GM18519 (cell line): Measurements from ENCODE around the gene KAT5.
"Not testable (repeated sequence)": the region's sequence is repeated elsewhere in the genome, so short reads cannot be mapped to it uniquely, and the experiment has no call there.

ENCODE experiments used
- ATAC-seq: cut with Tn5 transposase; IDR thresholded peaks from one replicate; pipeline ENCODE4 v1.9.1; 2021; ENCODE audit warnings: mild to moderate bottlenecking, moderate library complexity; ENCODE audit not compliant: unreplicated experiment, low FRiP score

Gene KAT5

GRCh38 chr11:65708451-65708850 lies 3.6 kb upstream of the KAT5 start:
- ATAC-seq = no peak

- ATAC-seq = no peak
These were observed 2.4 kb upstream of the KAT5 start for GRCh38 chr11:65709661-65710060.

GRCh38 chr11:65710421-65710820 lies 1.6 kb upstream of the KAT5 start:
- ATAC-seq = no peak

- no peak for ATAC-seq
These were observed 603 bp downstream of the KAT5 start for GRCh38 chr11:65712633-65713076.

GRCh38 chr11:65713212-65713969 lies 1.3 kb downstream of the KAT5 start:
- no peak for ATAC-seq

GRCh38 chr11:65714433-65714832 lies 2.4 kb downstream of the KAT5 start:
- no peak for ATAC-seq

GRCh38 chr11:65716302-65716701 lies 4.2 kb downstream of the KAT5 start:
- no peak for ATAC-seq

- no peak for ATAC-seq
These were observed 4.8 kb downstream of the KAT5 start for GRCh38 chr11:65716774-65717405.

GRCh38 chr11:65717906-65718305 lies 5.9 kb downstream of the KAT5 start:
- no peak for ATAC-seq

- ATAC-seq = no peak
These were observed 6.5 kb downstream of the KAT5 start for GRCh38 chr11:65718531-65718930.

- ATAC-seq = no peak
These were observed 7.0 kb downstream of the KAT5 start for GRCh38 chr11:65718964-65719492.

- peak; percentile 11 for ATAC-seq
These were observed 7.8 kb downstream of the KAT5 start for GRCh38 chr11:65719871-65720210.

GRCh38 chr11:65720211-65720934 lies 8.3 kb downstream of the KAT5 start, which contains the start of gene RNASEH2C:
RNASEH2C (minus strand) TSS chr11:65720798; CDS start chr11:65720758, 40 bp downstream.
- ATAC-seq = peak; percentile 48

- ATAC-seq = no peak
These were observed 10.2 kb downstream of the KAT5 start for GRCh38 chr11:65722261-65722660.

GRCh38 chr11:65726660-65727059 lies 14.6 kb downstream of the KAT5 start:
- no peak for ATAC-seq

- no peak for ATAC-seq
These were observed 15.8 kb downstream of the KAT5 start for GRCh38 chr11:65727865-65728264.

GRCh38 chr11:65730461-65730860 lies 18.4 kb downstream of the KAT5 start:
- no peak for ATAC-seq

GRCh38 chr11:65735111-65735510 lies 23.1 kb downstream of the KAT5 start:
- not testable (repeated sequence) for ATAC-seq

GRCh38 chr11:65736810-65737209 lies 24.8 kb downstream of the KAT5 start:
- no peak for ATAC-seq

GRCh38 chr11:65739022-65739421 lies 27.0 kb downstream of the KAT5 start:
- no peak for ATAC-seq

GRCh38 chr11:65741185-65741584 lies 29.1 kb downstream of the KAT5 start:
- ATAC-seq = no peak
